Stimulated activated CD8-positive, alpha-beta memory T cell treated with anti-CD3 and anti-CD28 coated beads, Interleukin-7, amount 100 ng/mL, for 4 hours (primary cell): ENCODE measurements around the gene FFAR2.
A peak's percentile ranks its signal among the peaks of the same experiment; 100 is the strongest.

Experiments used
- DNase-seq, 2 donors: peaks; one replicate each; pipeline ENCODE4 v3.0.0-alpha.2; 2020; ENCODE audit warnings: low read depth in 2 of 2

Gene FFAR2

GRCh38 chr19:35486268-35486708, 38.2 kb downstream of the FFAR2 start:
- DNase-seq, result no peak

- no peak for DNase-seq
Observed at GRCh38 chr19:35487656-35488182, 39.7 kb downstream of the FFAR2 start.

- DNase-seq, result no peak
Observed at GRCh38 chr19:35488677-35489076, 40.6 kb downstream of the FFAR2 start.

- no peak for DNase-seq
Observed at GRCh38 chr19:35490364-35490763, 42.3 kb downstream of the FFAR2 start, which contains the start of gene KRTDAP. KRTDAP (minus strand) TSS chr19:35490464; CDS start chr19:35490442, 22 bp downstream.

- DNase-seq, result no peak
Observed at GRCh38 chr19:35491836-35492360, 43.8 kb downstream of the FFAR2 start.

- no peak for DNase-seq
Observed at GRCh38 chr19:35493971-35494370, 45.9 kb downstream of the FFAR2 start.

- DNase-seq, result peak; percentile 82 to 84
Observed at GRCh38 chr19:35495107-35496064, 47.3 kb downstream of the FFAR2 start.

GRCh38 chr19:35497406-35497805, 49.3 kb downstream of the FFAR2 start:
- no peak for DNase-seq

- DNase-seq, result no peak
Observed at GRCh38 chr19:35498220-35498619, 50.2 kb downstream of the FFAR2 start.

- DNase-seq, result no peak
Observed at GRCh38 chr19:35498984-35499527, 51.0 kb downstream of the FFAR2 start.

- DNase-seq, result no peak
Observed at GRCh38 chr19:35500611-35501010, 52.6 kb downstream of the FFAR2 start.
